ENCODE results near the gene BTNL3. TPM values are rescaled to one million over a fixed set of nuclear protein-coding genes. Genes with fewer than 3 reads are reported as not detected.

BTNL3 gene
- total RNA-seq, 2 experiments from 2014 or later, result not detected

Small RNAs within 50 kb of the gene (microRNA-seq; reads per million reads assigned to microRNA genes)
- gene MIR8089 (ENCODE audit: borderline microRNAs expressed, borderline replicate concordance), result not detected

Other genes starting within 250 kb of the BTNL3 start
- not detected for gene OR2Y1, start 248.8 kb upstream of the BTNL3 start, total RNA-seq
- gene MGAT1, start 186.0 kb upstream of the BTNL3 start, total RNA-seq, result 100 to 1,000 TPM; 136 to 152 TPM
- gene ZFP62, start 127.6 kb upstream of the BTNL3 start, total RNA-seq, result 10 to 100 TPM; 35.6 to 36.5 TPM
- gene BTNL8, start 89.7 kb upstream of the BTNL3 start, total RNA-seq, result not detected
- gene BTNL9, start 51.4 kb downstream of the BTNL3 start, total RNA-seq, result not detected
- not detected for gene OR2V1, start 142.3 kb downstream of the BTNL3 start, total RNA-seq
- not detected for gene OR2V2, start 158.7 kb downstream of the BTNL3 start, total RNA-seq
- gene TRIM7, start 216.3 kb downstream of the BTNL3 start, total RNA-seq, result under 1 TPM; 0.29 to 0.84 TPM
- gene TRIM41, start 234.4 kb downstream of the BTNL3 start, total RNA-seq, result 10 to 100 TPM; 34.7 to 36.9 TPM

Data from activated CD4-positive, alpha-beta T cell treated with anti-CD3 and anti-CD28 coated beads, Interleukin-2, amount 10 ng/mL, durations not matched to agents 7 days and 5 days (primary cell).